NCI-H748 treated with DMSO at 0.1 percent for 48 hours (cell line): Measurements from ENCODE around the gene KPNA6.
A peak's percentile ranks its signal among the peaks of the same experiment; 100 is the strongest.

Experiments used
- DNase-seq: peaks from one replicate; lab custom pipeline; 2025; lab: John Stamatoyannopoulos, UW

Gene KPNA6

GRCh38 chr1:32219022-32219421 lies 111.2 kb downstream of the KPNA6 start:
- DNase-seq = no peak

GRCh38 chr1:32220746-32221580 lies 113.1 kb downstream of the KPNA6 start:
- DNase-seq = no peak

GRCh38 chr1:32221581-32221979 lies 113.7 kb downstream of the KPNA6 start:
- no peak for DNase-seq

- DNase-seq = peak; percentile 76
Measured at GRCh38 chr1:32221980-32222755, 114.3 kb downstream of the KPNA6 start, which contains the start of the genes EIF3I and TMEM234. TSS of gene EIF3I (plus strand) at chr1:32222407. CDS start at chr1:32222442, 35 bp downstream. TSS of gene TMEM234 (minus strand) at chr1:32222353. CDS start at chr1:32222322, 31 bp downstream.

- DNase-seq = no peak
Measured at GRCh38 chr1:32223683-32224082, 115.8 kb downstream of the KPNA6 start.

- DNase-seq = no peak
Measured at GRCh38 chr1:32224285-32224684, 116.4 kb downstream of the KPNA6 start.
